HG03558 (cell line): Measurements from ENCODE around the gene ATXN7L2.

ENCODE experiments used
- ATAC-seq: cut with Tn5 transposase; IDR thresholded peaks from one replicate; pipeline ENCODE4 v1.9.1; 2021; ENCODE audit warnings: moderate number of reproducible peaks; ENCODE audit not compliant: unreplicated experiment; ENCODE audit errors: extremely low read depth

Gene ATXN7L2

DNA sequence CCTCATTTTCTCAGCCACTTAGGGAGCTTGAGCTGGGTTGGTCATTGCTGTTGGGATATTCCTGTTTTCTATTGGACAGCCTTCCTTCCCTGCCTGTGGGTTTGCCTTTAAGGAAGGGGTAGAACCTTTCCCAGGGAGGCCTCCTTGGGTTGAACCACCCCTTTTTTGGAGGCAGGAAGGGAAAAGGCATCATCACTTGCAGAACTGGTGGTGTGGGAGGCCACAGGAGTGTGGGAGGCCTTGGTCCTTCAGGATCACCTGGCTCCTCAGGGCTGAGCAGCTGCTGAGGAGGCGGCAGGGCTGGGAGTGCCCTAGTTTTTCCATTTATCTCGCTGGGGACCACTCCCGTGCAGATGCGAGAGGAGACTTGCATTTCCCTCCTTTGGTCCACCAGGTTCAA lies 9.5 kb downstream of the ATXN7L2 start:
- no peak for ATAC-seq

DNA sequence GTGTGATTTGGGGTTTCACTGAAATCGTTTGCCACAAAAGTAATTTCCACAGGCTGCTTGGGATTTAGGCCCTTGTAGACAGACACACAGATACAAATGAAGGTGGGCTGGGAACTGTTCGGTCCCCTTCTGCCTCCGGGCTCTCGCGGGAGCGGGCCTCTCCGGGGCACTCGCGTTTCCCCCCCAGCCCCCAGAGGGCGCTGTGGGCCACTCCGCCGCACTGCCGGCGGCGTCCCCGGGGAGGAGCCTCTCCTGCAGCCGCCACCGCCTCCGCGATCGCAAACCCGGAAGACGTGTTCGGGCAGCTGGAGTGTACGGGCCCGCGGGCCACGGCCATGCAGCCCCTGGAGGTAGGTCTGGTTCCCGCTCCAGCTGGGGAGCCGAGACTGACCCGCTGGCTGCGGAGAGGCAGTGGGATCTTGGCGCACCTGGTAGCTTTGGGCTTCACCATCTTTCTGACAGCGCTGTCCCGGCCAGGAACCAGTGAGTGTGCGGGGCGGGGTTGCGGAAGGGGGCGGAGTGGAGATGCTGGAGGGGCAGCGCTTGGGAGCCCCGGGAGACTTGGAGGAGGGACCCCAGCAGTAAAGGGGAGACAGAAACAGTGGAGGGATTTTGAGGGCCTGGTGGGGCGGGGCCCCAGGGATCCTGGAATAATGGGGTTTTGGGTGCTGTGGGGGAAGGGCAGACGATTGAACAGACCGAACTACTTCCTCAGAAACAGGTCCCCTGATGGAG lies 10.3 kb downstream of the ATXN7L2 start, which contains the start of gene CYB561D1:
Gene CYB561D1 (plus strand): TSS at position 290 of the 735 bp plus-strand sequence. CDS start 46 bp downstream, at position 336.
- ATAC-seq, result peak; percentile 70

GRCh38 chr1:109495738-109496137 lies 12.0 kb downstream of the ATXN7L2 start:
- ATAC-seq, result no peak

GRCh38 chr1:109497449-109498160 lies 13.9 kb downstream of the ATXN7L2 start:
- ATAC-seq, result no peak

DNA sequence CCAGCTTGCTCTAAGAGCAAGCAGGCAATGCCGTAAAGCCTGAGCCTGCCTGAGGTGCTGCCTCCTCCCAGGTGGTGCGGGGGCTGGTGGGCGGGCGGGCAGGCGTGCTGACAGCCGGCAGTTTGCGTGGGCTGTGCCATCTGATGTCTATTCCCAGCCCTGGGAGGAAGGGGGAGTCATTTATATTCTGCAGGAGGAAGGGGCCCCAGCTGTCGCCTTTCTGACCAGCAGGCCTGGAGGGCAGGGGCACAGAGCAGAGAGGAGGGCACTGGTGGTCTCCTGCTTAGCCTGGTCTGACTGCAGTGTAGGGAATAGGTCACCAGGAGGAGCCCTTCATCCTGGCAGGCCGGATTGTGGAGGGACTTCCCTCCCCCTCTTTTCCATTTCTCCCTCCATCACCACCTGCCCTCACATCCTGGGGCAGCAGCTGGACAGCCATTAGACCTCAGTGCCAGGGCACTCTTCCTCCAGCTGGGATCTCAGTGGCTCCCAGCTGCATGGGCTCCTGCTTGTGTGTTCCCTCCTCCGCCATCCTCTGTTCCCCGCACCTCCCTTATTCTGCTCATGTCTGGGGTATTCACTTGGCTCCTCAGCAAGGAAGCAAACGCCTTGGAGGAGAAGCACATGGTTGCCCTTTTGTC lies 14.6 kb downstream of the ATXN7L2 start:
- ATAC-seq, result no peak

- no peak for ATAC-seq
Observed at GRCh38 chr1:109499081-109499480, 15.4 kb downstream of the ATXN7L2 start.

GRCh38 chr1:109499661-109500536 lies 16.2 kb downstream of the ATXN7L2 start:
- no peak for ATAC-seq

- ATAC-seq, result no peak
Observed at GRCh38 chr1:109500941-109501381, 17.3 kb downstream of the ATXN7L2 start.

DNA sequence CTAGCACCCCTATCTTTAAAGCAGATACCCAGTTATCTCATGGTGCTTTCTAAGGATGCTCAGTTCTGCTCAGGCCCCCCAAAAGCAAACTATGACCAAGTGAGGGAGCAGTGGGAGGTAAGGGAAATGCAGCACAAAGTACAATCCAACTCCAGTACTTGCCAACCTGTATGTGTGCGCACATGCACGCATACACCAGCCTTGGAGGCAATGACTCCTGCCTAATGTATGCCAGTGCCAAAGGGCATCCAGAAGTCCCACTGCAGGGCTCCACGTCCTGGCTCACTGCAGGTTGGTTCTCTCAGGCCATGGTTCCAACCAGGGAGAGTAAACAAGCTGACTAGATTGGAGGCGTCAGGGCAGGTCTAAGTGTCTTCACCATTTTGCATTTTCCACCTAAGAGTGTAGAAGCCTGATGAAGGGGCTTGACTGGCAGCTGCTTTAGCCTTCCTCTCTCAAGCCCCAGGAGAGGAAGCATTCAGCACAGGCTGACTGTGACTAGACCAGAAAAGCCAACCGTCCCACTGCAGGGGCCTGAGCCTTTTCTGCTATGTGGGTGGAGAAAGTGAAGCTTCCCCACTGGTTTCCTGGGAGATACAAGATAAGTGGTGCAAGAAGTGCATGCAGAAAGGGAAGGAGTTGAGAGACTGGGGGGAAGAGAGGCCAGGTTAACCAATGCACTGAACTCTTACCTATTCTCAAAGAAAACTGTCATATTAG lies 18.1 kb downstream of the ATXN7L2 start:
- ATAC-seq, result no peak

- no peak for ATAC-seq
Observed at GRCh38 chr1:109502364-109502851, 18.7 kb downstream of the ATXN7L2 start.

GRCh38 chr1:109503935-109504334 lies 20.2 kb downstream of the ATXN7L2 start:
- no peak for ATAC-seq

DNA sequence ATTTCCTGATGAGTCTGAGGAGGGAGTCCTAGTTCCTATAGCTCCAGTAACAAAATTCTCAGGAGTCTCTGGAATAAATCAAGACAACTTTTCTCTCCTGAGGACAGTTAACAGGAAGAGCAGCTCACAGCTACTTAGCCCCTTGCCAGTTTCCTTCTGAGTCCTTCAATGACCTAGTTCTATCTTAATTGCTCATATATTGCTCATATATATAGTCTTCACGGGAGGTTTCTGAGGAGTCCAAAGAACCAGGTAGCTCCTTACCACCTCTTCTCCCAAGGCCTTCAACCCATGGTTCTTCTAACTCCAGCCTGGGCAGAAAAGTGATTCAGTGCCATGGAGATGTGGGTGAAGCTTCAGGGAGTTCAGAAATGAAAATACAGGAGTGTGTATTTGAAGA lies 21.3 kb downstream of the ATXN7L2 start:
- no peak for ATAC-seq

GRCh38 chr1:109508001-109508872 lies 24.5 kb downstream of the ATXN7L2 start:
- ATAC-seq, result no peak

- ATAC-seq, result no peak
Observed at GRCh38 chr1:109508873-109509175, 25.1 kb downstream of the ATXN7L2 start.

- ATAC-seq, result no peak
Observed at GRCh38 chr1:109509176-109510134, 25.8 kb downstream of the ATXN7L2 start, which contains the start of gene AMIGO1. Gene AMIGO1, minus strand, starts transcription at chr1:109509727. Its CDS starts 815 bp downstream, at chr1:109508912.

GRCh38 chr1:109513110-109513710 lies 29.5 kb downstream of the ATXN7L2 start:
- no peak for ATAC-seq

DNA sequence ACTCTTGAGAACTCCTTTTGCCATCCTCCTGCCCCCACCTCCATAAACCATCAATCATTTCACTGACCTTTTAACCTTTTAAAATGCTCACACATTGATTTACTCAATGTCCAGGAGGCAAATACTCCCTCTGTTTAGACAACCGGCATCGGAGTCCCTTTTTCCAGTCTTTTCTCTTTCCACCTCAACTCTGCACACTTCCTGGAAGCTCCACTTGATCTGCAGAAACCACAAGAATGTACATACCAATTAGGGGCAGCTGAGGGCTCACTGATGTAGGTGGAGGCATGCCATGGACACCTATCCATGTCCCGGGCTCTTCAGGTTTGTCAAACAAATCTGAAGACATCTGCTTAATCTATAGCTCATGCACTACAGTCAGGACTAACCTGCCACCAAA lies 31.1 kb downstream of the ATXN7L2 start:
- no peak for ATAC-seq
